Measurements from ENCODE around the gene HOXA5. TPM values are rescaled to one million over a fixed set of nuclear protein-coding genes. Genes with fewer than 3 reads are reported as not detected.

The HOXA5 gene
- total and polyA plus RNA-seq, 2 of the 8 experiments (the other 6 are each of a cell fraction or from before 2014, with no cell fraction given): not detected

DNA sequence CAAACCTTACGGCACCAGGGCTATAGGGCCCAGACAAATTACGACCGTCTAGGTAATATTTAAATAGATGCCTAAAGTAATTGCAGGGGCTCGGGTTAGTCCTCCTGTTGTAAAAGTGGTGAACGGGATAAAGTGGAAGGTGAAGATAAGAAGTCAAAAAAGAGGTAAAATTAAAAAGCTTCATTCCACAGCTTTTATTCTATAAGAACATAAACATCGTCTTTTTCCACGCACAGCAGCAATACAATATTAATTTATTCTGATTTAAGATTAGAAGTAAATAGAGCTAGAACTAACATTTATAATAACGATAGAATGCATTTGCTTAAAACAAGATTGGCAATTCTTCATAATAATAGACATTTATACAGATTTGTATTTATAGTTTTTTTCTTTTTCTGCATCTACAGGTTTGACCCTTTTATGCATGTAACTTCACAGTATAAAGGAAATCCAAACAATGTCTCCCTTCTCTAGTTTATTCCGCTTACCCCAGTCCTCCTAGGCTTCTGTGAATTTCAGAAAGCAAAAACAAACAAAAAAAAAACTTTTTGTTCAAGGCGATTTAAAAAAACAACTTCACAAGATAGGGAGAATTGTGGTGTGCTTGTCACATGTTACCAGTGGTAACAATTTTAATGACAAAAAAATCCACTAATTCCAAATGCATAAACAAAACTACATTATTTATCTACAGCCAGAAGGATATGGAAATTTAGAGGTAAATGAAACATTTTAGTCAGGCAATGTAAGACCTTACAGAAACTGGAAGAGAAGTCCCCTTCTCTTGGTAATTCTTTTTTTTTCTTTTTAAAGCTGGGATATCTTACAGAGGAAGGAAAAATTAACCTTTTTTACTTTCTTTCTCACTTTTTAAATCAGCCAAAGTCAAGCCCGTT lies 27.2 kb upstream of the HOXA5 start:
- Histone ChIP-seq H2AFZ (ENCODE audit: low read length) (no peak overlapping the region), H3K79me1 (ENCODE audit: low read depth, low read length) (no peaks in the 10 kb centered on the region), H3K79me2 (ENCODE audit: control insufficient read depth in 1 of 2, insufficient read depth in 2 of 2, low read length in 2 of 2) (no peaks in the 10 kb centered on the region), H3K4ac (replicated peaks; ENCODE audit: insufficient read length, low read depth, low read length) (no peak overlapping the region), H3K23ac (ENCODE audit: insufficient read length) (no peak overlapping the region), H3K9ac (replicated peaks in 1 of 4; ENCODE audit: extremely low read depth in 1 of 4, low read depth in 3 of 4, low read length in 3 of 4) (no peak overlapping the region), H2AK5ac (ENCODE audit: low read depth, low read length) (no peak overlapping the region), H3K36me3 (ENCODE audit: control insufficient read depth in 2 of 4, insufficient read depth in 4 of 4, low read length in 3 of 4) (peaks cover 0 to 24% (median 0%) of the 10 kb centered on the region in 4 experiments; a peak in 1 of 8 replicates), H3K4me1 (replicated peaks in 1 of 4; ENCODE audit: control insufficient read depth in 3 of 4, insufficient read depth in 4 of 4, low read length in 3 of 4) (peaks cover 3 to 11% (median 4%) of the 10 kb centered on the region in 4 experiments; a peak in 5 of 7 replicates), H2BK12ac (ENCODE audit: low read depth, low read length) (no peak overlapping the region), H2BK20ac (ENCODE audit: low read length) (no peak overlapping the region), H3K27ac (ENCODE audit: low read depth, low read length) (no peak overlapping the region), H3K14ac (ENCODE audit: insufficient read length) (no peak overlapping the region), H4K20me1 (replicated peaks in 1 of 2; ENCODE audit: control insufficient read depth in 1 of 2, insufficient read depth in 2 of 2, low read length in 2 of 2) (peaks cover 33 to 53% of the 10 kb centered on the region in 2 experiments), H3K4me3 (ENCODE audit: extremely low read depth in 1 of 4, insufficient read depth in 2 of 4, low read depth in 3 of 4, low read length in 4 of 4) (no peak overlapping the region), H3K27me3 (replicated peaks in 1 of 4; ENCODE audit: control insufficient read depth in 3 of 4, extremely low read depth in 1 of 4, insufficient read depth in 3 of 4, low read length in 3 of 4) (peaks cover 95 to 100% (median 100%) of the 10 kb centered on the region in 4 experiments), H4K8ac (ENCODE audit: extremely low read depth, insufficient read depth, low read length) (no peak overlapping the region), H2BK15ac (ENCODE audit: low read length) (no peak overlapping the region), H4K91ac (replicated peaks; ENCODE audit: insufficient read length, low read length) (no peak overlapping the region), H2BK120ac (replicated peaks; ENCODE audit: low read depth, low read length) (no peak overlapping the region), H3K56ac (replicated peaks; ENCODE audit: insufficient read length, low read depth, low read length) (no peak overlapping the region), H2BK5ac (ENCODE audit: low read depth, low read length) (no peak overlapping the region), H3K18ac (ENCODE audit: extremely low read depth, low read length) (no peak overlapping the region), H4K5ac (ENCODE audit: insufficient read length, low read depth, low read length) (no peak overlapping the region), H3K4me2 (ENCODE audit: insufficient read depth in 1 of 2, low read depth in 2 of 2, low read length in 2 of 2) (no peak overlapping the region), H3K23me2 (ENCODE audit: low read depth, low read length) (no peaks in the 10 kb centered on the region; the same call in 1 of the 2 replicates), H3K9me3 (ENCODE audit: insufficient read depth in 2 of 2, low read depth in 1 of 2, low read length in 1 of 2) (no peaks in the 10 kb centered on the region; a peak in 1 of 4 replicates)
- ChIA-PET POLR2A (ENCODE audit: partially characterized antibody) (no interaction called here), CTCF (ENCODE audit: partially characterized antibody) (interaction anchor here (0.8 to 5.4 kb wide), 5 partner anchors 9 to 65 kb away, joined by 3 to 26 read pairs (median 5); partner anchors contain the start of gene HOXA5)
- FAIRE-seq: peak; percentile 90
- DNase-seq (ENCODE audit: low read depth in 1 of 2, low spot score in 2 of 2): peak in 1 of 2 experiments; percentile 17
- 37% methylated on average over 11 of the region's 11 CpGs; no CpG with 5 or more reads in 1 of the 2 experiments for WGBS, 2 experiments (ENCODE audit: extremely low coverage in 1 of 2, insufficient coverage in 1 of 2, insufficient read length in 1 of 2, insufficient replicate concordance in 2 of 2, low coverage in 1 of 2, low lambda C conversion rate in 2 of 2, missing lambda C conversion rate in 1 of 2)
- TF ChIP-seq JUND (IDR thresholded peaks at IDR 0.05; ENCODE audit: low read length) (no peak), CBX8 (IDR thresholded peaks at IDR 0.05; ENCODE audit: borderline replicate concordance, low read depth, low read length) (peak; percentile 93; the same call in 1 of the 2 replicates)
